Pancreas (tissue), 10 donors: ENCODE measurements around the gene TUBB. TPM values are rescaled to one million over a fixed set of nuclear protein-coding genes. Genes with fewer than 3 reads are reported as not detected.
A peak's percentile ranks its signal among the peaks of the same experiment; 100 is the strongest.

ENCODE experiments used
- ATAC-seq, 4 donors: fragments of 200-7000 bp; cut with Tn5 transposase; one replicate each; pipeline versions ENCODE4 v1.8.0 to v1.9.1; 2020; ENCODE audit warnings: mild to moderate bottlenecking in 4 of 4, moderate library complexity in 4 of 4
- DNase-seq, 6 donors: peaks; one replicate each; pipeline ENCODE4 v3.0.0-alpha.2; 2020
- FAIRE-seq: peaks from 2 replicates; lab custom pipeline; 2012; peaks lifted over from hg19 to GRCh38; lab: Jason Lieb, UNC
- H3K27ac ChIP-seq, 4 donors: fragments of 200-600 bp; sonication (generic); 1 replicate in 3 of 4; 2 replicates in 1 of 4; pipeline versions ENCODE4 v1.5.0 to v1.8.0; 2020
- H3K27me3 ChIP-seq, 4 donors: fragments of 200-600 bp; one replicate each; pipeline ENCODE4 v1.8.0; 2021
- H3K36me3 ChIP-seq, 3 donors: fragments of 200-600 bp; sonication (generic) in 1 of 3; one replicate each; pipeline versions ENCODE4 v1.5.0 to v1.8.0; 2020 to 2021
- H3K4me1 ChIP-seq, 3 donors: fragments of 200-600 bp; one replicate each; pipeline ENCODE4 v1.8.0; 2021
- H3K4me3 ChIP-seq, 4 donors: fragments of 200-600 bp; sonication (generic) in 2 of 4; one replicate each; pipeline versions ENCODE4 v1.5.0 to v1.8.0; 2020 to 2021
- H3K9me3 ChIP-seq, 4 donors: fragments of 200-600 bp; one replicate each; pipeline ENCODE4 v1.8.0; 2021
- WGBS, 2 donors: extraction: QIAGEN DNeasy Blood & Tissue Kit; methylation state at CpG; one replicate each; pipeline ENCODE4 v1.1.7; 2013; 5-methylcytosine and 5-hydroxymethylcytosine counted together
- intact Hi-C, 3 donors: fragments of 100-400 bp; cut with DNase I; formaldehyde crosslinking; loops; one replicate each; pipeline versions ENCODE4 v1.11.1 to v1.14.2; 2022
- polyA plus RNA-seq, 2 donors: library from polyadenylated mRNA; stranded (reverse); fragments of 200-250 nt; gene quantifications; one replicate each; pipeline ENCODE4 v1.2.3, GENCODE V29; 2013
- total RNA-seq, 6 donors: library from RNA; stranded (reverse); fragmentation: NEBNext Ultra II Directional in 4 of 6; extraction: Animal tissue kit (Norgen Biotek cat#: 25700) in 4 of 6; gene quantifications; one replicate each; pipeline versions ENCODE4 v1.2.1 to v1.2.4, GENCODE V29; 2021 to 2023
- TF ChIP-seq, protein P1 (sequence below), 4 donors: fragments of 200-600 bp; sonication (generic) in 3 of 4; IDR thresholded peaks; one replicate each; pipeline versions ENCODE4 v1.5.0 to v1.8.0; 2021; ENCODE audit warnings: antibody characterized with exemption in 4 of 4
- donor health status: healthy with polysubstance abuse.
- donor health status: DM: no; HTN: no; CAD: no; lungs with moderate emphysema.
- donor health status: DM: no; HTN: no; CAD: no.
- donor health status: control.
- donor health status: control.
- donor health status: Bipolar disorder and iron deficiency.
- donor health status: DM: yes; HTN: yes; CAD: no.
- donor health status: DM: no; HTN: no; CAD: no.
- donor health status: DM: no; HTN: no; CAD: no.
- donor health status: DM: yes; HTN: yes; CAD: no.

Gene TUBB
- total and polyA plus RNA-seq, 8 donors: 66.1 to 171 (median 106) TPM

- intact Hi-C loops: no loop called here
- Histone ChIP-seq H3K36me3 (peaks cover 0 to 1% (median 0%) of the 10 kb centered on the region in 3 donors), H3K27me3 (no peaks in the 10 kb centered on the region), H3K4me1 (peaks cover 0 to 12% (median 5%) of the 10 kb centered on the region in 3 donors), H3K27ac (no peak overlapping the region), H3K9me3 (no peaks in the 10 kb centered on the region), H3K4me3 (no peak overlapping the region)
- WGBS, 2 donors: 90 to 94% methylated on average over 4 of the region's 4 CpGs
- TF ChIP-seq, protein P1, sequence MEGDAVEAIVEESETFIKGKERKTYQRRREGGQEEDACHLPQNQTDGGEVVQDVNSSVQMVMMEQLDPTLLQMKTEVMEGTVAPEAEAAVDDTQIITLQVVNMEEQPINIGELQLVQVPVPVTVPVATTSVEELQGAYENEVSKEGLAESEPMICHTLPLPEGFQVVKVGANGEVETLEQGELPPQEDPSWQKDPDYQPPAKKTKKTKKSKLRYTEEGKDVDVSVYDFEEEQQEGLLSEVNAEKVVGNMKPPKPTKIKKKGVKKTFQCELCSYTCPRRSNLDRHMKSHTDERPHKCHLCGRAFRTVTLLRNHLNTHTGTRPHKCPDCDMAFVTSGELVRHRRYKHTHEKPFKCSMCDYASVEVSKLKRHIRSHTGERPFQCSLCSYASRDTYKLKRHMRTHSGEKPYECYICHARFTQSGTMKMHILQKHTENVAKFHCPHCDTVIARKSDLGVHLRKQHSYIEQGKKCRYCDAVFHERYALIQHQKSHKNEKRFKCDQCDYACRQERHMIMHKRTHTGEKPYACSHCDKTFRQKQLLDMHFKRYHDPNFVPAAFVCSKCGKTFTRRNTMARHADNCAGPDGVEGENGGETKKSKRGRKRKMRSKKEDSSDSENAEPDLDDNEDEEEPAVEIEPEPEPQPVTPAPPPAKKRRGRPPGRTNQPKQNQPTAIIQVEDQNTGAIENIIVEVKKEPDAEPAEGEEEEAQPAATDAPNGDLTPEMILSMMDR (IDR thresholded peaks at IDR 0.05): no peak
- ATAC-seq: no peak
- DNase-seq: peak in 2 of 6 donors; percentile 6 to 26
- FAIRE-seq: no peak
Measured at GRCh38 chr6:30705620-30706019, 14.5 kb upstream of the TUBB start.

DNA sequence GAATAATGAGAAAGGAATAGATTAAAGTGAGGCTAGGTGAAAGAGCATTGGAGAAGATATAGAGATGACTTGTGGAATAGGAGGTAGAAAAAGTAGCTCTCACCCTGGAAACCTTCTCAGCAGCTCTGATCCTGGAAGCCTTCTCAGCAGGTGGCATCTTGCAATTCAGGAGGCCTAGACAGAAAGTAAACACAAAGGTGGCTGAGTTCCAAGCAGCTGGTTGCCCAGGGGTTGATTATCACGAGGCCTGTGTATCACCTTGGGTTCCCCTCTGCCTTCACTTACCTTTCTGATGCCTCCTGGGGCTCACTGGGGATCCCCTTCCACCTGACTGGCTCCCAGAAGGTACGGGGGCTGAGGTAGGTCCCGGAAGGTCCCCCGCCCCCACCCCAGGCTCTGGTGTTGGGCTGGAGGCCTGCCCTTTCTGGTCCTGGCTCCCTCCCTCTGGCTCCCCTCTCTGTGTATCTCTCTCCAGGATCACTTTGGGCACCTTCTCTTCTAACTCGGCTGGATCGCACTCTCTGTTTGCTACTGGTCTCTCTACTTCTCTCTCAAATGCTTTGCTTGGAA is 12.8 kb upstream of the TUBB start:
- no peak overlapping the region for H3K4me3 ChIP-seq
- intact Hi-C loops: no loop called here
- H3K4me1 ChIP-seq: peaks cover 0 to 12% (median 5%) of the 10 kb centered on the region in 3 donors
- ATAC-seq (peak in 3 of 4 donors; percentile 64 to 79 (median 72)), FAIRE-seq (no peak), DNase-seq (peak in 3 of 6 donors; percentile 32 to 53 (median 44))
- peaks cover 0 to 10% (median 0%) of the 10 kb centered on the region in 3 donors for H3K36me3 ChIP-seq
- H3K9me3 ChIP-seq: no peaks in the 10 kb centered on the region
- TF ChIP-seq, protein P1 (IDR thresholded peaks at IDR 0.05): no peak
- peak overlapping the region; percentile 7 to 46 (median 32) for H3K27ac ChIP-seq
- H3K27me3 ChIP-seq: no peaks in the 10 kb centered on the region
- WGBS, 2 donors: 57 to 61% methylated on average over 6 of the region's 6 CpGs

DNA sequence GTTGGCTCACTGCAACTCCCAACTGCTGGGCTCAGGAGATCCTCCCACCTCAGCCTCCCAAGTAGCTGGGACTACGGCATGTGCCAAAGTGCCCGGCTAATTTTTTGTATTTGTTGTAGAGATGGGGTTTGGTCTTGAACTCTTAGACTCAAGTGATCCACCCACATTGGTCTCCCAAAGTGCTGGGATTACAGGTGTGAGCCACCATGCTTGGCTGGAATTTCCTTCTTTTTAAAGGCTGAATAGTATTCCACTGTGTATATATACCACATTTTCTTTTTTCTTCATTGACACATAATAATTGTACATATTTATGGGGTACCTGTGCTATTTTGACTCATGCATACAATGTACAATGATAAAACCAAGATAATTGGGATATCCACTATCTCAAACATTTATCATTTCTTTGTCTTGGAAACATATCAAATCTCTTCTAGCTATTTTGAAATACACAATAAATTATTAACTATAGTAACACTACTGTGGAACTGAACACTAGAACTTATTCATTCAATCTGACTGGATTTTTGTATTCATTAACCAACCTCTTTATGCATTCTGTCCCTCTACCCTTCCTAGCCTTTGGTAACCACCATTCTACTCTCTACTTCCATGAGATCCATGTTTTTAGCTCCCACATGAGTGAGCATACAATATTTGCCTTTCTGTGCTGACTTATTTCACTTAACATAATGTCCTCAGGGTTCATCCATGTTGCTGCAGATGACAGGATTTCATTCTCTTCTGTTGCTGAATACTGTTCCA is 10.9 kb upstream of the TUBB start:
- TF ChIP-seq, protein P1 (IDR thresholded peaks at IDR 0.05): no peak
- H3K36me3 ChIP-seq: peaks cover 0 to 23% (median under 1%) of the 10 kb centered on the region in 3 donors
- FAIRE-seq (no peak), ATAC-seq (peak; percentile 60 to 80 (median 68)), DNase-seq (peak in 1 of 6 donors; percentile 7)
- H3K4me1 ChIP-seq: peaks cover 0 to 12% (median 5%) of the 10 kb centered on the region in 3 donors
- intact Hi-C loops: no loop called here
- no peaks in the 10 kb centered on the region for H3K9me3 ChIP-seq
- no peaks in the 10 kb centered on the region for H3K27me3 ChIP-seq
- peak overlapping the region; percentile 11 to 58 (median 52) for H3K27ac ChIP-seq
- H3K4me3 ChIP-seq: no peak overlapping the region
- 93 to 94% methylated on average over 2 of the region's 2 CpGs for WGBS, 2 donors

DNA sequence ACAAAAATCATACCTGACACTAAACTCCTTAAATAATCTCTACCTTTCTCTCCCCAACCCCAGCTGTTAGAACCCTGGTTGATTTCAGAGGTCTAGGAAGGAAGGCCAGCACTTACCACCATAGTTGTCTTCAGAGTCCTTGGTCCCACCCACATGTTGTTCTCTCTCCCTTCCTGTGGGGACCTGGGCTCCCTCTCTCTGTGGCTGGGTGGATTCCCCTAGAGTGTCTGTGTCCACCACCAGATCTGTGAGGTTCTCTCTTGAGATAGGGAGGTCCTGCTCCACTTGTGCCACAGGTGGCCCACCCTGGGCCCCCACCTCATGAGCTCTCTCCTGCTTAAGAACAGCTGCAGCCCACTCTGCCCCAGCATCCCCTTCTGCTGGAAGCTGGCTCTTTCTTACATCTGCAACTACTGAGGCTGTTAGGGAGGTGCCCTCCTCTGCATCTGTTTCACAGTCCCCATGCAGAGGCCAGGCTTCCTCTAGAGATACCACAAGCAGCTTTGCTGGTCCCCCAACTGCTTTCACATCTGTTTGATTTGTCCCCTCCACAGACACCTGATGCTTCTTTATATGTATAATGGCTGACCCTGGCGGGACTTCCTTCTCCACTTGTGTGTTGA is 8.3 kb upstream of the TUBB start:
- H3K9me3 ChIP-seq: no peaks in the 10 kb centered on the region
- 81 to 88% methylated on average over 1 of the region's 1 CpG for WGBS, 2 donors
- DNase-seq (no peak), FAIRE-seq (no peak), ATAC-seq (no peak)
- no peaks in the 10 kb centered on the region for H3K27me3 ChIP-seq
- intact Hi-C loops: no loop called here
- TF ChIP-seq, protein P1 (IDR thresholded peaks at IDR 0.05): no peak
- no peak overlapping the region for H3K4me3 ChIP-seq
- H3K4me1 ChIP-seq: peaks cover 0 to 11% (median 5%) of the 10 kb centered on the region in 3 donors
- H3K27ac ChIP-seq: no peak overlapping the region
- peaks cover 0 to 23% (median 5%) of the 10 kb centered on the region in 3 donors for H3K36me3 ChIP-seq
